Stimulated activated CD4-positive, alpha-beta T cell treated with anti-CD3 and anti-CD28 coated beads, TNF-alpha, amount 100 ng/mL, for 1 hour (primary cell): ENCODE data around the gene TRMU.
"Not testable (repeated sequence)": the region's sequence is repeated elsewhere in the genome, so short reads cannot be mapped to it uniquely, and the experiment has no call there.

Source experiments
- DNase-seq, 3 donors: peaks; one replicate each; pipeline ENCODE4 v3.0.0-alpha.2; 2020; ENCODE audit warnings: low read depth in 3 of 3, low spot score in 1 of 3

TRMU gene

DNA sequence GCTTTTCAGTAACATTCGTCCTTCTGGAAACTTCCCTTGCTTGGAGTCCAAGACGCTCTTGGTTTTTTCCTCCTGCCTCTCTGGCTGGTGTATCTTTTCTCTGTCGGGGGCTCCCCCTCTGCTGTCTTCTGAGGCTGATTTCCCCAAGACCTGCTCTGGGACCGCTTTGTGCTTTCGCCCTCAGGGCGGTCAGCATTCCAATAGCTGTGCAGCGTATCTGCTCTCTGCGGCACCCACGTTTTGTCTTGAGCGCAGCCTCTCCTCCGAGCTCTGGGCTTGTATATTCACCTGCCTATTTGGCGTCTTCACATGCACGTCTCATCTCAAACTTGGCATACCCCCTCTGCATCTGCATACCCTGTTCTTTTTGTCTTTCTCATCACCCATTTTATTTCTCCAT lies 36.4 kb upstream of the TRMU start:
- DNase-seq = no peak

DNA sequence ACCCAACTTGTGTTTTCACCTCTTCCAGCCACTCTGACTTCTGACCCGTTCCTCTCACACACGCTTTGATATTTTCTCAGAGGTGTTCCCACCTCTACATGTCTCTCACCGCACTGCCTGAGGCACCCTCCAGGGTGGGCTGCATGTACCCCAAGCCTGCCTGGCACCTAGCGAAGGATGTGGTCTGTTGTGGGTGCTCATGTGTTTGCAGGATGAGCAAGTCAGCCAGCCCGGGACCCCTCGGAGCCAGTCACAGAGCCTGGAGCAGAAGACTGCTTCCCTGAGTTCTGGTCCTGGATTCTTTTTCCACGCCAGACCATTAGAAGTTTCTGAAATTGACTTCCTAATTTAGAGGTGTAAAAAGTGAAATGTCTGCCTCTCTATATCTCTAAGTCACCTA lies 35.0 kb upstream of the TRMU start:
- no peak for DNase-seq

DNA sequence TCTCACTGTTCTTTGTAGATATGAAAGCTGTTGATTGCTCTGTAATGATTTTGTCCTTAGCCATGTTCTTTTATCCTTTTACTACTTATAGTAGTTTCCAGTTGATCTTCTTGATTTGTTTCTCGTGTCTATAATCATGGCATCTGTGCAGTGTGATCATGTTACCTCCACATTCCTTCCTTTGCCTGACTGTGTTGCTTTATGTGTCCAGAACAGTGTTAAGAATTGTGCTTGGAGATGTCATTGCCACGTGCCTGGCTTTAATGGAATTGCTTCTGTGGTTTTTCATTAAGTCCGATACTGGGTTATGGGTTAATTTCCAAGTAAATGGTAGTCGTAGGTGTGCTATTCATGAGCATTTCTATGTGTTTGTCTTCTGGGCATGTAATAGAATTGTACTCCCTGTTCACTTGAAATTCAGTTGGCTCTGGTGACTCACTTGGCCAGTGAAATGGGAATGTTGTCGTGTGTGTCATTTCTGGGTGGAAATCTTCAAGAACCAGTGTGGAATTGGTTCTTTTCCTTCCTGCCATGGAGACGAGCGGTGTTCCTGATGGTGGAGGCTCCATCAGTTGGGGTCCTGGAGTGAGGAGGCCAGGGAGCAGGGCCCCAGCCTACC lies 32.1 kb upstream of the TRMU start:
- no peak for DNase-seq

DNA sequence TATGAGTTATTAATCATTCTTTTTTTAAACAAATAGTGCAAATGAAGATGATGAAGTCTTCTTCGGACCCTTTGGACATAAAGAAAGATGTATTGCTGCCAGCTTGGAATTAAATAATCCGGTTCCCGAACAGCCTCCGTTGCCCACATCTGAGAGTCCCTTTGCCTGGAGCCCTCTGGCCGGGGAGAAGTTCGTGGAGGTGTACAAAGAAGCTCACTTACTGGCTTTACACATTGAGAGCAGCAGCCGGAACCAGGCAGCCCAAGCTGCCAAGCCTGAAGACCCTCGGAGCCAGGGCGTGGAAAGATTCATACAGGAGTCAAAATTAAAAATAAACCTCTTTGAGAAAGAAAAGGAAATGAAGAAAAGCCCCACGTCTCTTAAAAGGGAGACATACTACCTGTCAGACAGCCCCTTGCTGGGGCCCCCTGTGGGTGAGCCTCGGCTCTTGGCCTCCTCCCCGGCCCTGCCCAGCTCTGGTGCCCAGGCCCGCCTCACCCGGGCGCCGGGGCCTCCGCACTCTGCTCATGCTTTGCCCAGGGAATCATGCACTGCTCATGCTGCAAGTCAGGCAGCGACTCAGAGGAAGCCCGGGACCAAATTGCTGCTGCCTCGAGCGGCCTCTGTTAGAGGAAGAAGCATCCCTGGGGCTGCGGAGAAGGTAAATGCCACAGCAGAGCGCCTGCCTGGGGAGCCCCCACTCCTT lies 27.1 kb upstream of the TRMU start:
- no peak for DNase-seq

DNA sequence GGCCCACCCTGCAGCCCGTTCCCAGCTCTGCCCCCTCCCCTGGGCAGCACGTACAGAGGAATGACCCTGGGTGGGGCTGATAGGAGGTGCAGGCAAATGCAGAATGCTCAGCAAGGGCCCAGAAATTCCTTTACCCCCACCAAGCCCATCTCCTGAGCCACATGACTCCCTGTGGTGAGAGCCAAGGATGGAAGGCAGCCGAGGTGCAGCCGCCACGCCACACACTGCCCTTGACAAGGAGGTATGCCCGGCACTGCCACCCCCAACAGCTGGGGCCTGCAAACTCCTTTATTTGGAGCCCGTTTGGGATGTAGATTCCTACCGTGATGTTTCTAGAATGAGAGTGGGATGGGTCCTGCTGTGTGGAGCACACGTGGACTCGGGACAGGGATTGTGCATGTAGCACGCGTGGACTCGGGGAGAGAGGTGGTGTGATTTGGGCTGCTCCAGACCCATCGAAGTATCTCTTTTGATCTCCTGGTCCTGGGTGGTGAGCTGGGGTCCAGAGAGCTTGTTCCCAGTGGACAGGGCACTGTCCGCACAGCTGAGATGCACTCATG lies 25.9 kb upstream of the TRMU start:
- no peak for DNase-seq

DNA sequence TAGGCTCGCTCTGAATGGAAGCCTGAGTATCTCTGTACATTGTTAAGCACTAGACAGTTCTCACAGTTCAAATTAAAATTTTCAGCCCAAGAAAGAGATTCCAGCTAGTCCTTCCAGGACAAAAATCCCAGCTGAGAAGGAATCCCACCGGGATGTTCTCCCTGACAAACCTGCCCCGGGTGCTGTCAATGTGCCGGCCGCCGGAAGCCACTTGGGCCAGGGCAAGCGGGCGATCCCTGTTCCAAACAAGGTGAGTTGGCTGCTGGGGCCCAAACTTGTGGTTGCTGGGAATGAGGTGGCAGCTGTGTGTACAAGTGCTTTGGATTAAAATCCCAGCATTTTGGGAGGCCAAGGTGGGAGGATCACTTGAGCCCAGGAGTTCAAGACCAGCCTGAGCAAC lies 23.5 kb upstream of the TRMU start:
- DNase-seq = no peak

DNA sequence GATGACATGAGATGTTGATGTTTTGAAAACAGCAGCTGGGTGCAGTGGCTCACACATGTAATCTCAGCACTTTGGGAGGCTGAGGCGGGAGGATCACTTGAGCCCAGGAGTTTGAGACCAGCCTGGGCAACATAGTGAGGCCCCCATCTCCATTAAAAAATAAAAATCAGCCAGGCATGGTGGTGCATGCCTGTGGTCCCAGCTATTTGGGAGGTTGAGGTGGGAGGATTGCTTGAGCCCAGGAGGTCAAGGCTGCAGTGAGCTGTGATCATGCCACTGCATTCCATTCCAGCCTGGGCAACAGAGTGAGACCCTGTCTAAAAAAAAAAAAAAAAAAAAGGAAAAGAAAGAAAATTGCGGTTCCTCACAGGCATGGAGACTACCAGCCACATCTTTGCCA lies 22.7 kb upstream of the TRMU start:
- not testable (repeated sequence) for DNase-seq

DNA sequence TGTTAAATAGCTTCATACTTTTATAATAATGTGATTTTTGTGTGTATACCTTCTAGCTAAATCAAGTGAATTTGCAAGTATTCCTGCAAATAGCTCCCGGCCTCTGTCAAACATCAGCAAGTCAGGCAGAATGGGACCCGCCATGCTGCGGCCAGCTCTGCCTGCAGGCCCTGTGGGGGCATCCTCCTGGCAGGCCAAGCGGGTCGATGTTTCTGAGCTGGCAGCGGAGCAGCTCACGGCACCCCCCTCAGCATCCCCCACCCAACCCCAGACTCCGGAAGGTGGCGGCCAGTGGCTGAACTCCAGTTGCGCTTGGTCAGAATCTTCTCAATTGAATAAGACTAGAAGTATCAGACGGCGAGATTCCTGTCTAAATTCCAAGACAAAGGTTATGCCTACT lies 19.5 kb upstream of the TRMU start:
- DNase-seq = no peak

DNA sequence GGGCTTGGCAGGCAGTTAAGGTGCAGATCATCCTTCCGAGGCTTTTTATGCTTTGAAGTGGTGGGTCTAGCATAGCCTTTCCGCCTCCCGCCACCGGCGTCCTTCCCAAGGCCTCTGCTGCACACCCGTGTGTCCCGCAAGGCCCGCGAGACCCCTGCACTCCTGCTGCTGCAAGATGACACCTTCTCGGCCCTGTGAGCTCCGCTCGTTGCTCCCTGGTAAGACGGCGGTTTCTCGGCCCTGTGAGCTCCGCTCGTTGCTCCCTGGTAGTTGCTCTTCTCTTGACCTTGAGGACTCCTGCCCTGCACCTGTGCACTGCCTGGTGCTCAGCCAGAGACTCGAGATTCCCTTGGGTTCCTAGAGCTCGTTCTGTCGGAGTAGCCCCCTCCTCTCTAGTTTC lies 17.9 kb upstream of the TRMU start:
- DNase-seq = no peak

DNA sequence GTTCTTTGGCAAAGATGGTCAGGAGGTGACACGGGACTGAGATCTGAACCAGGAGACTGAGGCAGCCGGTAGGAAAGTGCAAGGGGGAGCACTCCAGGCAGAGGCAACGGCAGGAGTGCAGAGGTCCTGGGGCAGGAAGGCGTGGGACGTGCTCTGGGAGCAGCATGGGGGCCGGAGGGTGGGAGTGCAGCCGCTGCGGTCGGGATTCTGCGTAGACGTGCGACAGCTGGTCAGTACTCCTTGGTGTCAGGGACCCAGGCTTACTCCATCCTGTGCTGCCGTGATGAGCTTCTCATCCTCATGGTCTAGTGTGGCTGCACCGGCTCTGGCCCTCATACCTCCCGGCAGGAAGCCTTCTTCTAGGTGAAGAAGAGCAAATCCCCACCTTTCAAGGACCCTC lies 16.9 kb upstream of the TRMU start:
- DNase-seq = no peak

DNA sequence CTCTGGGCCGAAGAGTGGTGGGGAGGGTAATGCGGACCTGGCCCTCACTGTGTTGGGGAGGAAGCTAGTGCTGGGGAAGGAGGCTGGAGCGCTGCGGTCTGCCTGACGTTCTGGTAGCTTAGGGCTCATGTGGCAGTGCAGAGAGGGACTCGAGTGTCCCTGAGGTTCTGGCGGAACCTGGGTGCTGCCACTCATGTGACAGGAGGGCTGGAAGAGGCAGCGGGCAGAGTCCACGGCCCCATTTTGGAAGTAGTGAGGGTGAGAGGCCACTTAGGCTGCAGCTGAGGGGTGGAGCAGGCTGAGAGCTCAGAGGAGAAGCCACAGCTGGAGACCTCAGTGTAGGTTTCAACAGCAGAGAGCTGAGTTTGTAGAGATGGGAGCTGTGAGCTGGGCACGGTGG lies 16.2 kb upstream of the TRMU start:
- DNase-seq = no peak

DNA sequence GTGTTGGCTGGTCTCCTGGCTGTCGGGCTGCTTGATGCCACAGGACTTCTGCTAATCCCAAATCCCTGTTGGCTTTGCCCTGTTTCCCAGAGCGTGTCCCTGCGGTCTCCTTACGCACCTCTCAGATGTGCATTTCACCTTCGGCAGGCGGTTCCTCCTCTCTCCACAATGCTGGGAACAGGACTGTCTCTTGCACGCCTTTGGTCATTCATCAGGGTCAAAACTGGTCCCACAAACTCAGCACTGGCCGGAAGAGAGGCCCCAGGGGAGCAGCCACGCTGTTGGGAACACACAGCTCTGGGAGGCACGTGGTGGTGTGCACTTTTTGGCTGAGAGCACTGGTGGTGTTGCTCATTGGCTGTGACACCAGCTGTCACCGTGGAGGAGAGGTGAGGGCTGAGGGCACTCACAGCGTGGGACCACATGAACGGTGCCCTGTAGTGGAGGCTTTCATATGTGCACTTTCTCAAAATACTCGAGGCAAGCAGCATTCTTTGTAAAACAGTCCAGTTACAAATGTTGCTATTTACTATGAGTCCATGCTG lies 15.3 kb upstream of the TRMU start:
- DNase-seq = no peak

DNA sequence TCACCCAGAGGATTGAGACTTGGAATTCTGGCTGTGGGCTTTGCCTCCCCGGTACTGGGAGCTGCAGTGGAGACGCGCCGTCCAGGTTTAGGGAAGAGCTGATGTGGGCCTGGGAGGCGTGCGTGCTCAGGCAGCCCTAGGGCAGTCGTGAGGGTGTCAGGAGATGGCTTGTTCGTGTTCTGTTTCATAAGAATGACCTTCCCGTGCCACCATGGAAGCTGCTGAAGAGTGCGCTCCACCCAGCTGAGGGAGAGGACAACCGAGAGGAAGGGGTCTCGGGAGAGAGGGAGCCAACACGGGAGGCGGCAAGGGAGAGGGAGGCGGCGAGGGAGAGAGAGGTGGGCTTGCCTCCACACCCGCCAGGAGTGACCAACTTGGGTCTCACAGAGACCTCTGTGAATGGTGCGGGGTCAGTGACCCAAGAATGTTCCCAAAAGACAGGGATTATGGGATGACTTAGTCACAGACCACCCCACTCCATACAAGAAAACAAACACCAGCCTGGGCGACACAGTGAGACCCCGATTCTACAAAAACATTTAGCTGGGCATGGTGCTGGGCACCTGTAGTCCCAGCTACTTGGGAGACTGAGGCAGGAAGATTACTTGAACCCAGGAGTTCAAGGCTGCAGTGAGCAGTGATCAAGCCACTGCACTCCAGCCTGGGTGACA lies 14.7 kb upstream of the TRMU start:
- DNase-seq = no peak

DNA sequence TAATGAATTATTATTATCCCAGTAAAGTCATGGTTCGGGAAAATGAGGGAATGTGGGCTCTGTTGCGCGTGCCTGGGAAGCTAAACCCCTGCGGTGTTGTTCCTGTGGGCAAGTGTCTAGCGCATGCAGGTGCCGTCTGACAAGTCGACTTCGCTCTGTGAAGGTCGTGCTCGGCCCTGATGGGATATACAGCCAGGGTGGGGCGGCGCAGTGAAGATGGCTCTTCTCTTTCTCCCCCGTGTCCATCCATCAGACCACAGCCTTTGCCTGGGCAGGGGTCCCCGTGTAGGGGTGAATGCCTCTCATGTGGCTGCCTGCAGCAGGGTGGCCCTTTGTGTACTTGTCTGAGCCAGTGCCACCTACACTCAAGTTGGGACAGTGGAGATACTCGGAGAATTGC lies 12.8 kb upstream of the TRMU start:
- DNase-seq = no peak

DNA sequence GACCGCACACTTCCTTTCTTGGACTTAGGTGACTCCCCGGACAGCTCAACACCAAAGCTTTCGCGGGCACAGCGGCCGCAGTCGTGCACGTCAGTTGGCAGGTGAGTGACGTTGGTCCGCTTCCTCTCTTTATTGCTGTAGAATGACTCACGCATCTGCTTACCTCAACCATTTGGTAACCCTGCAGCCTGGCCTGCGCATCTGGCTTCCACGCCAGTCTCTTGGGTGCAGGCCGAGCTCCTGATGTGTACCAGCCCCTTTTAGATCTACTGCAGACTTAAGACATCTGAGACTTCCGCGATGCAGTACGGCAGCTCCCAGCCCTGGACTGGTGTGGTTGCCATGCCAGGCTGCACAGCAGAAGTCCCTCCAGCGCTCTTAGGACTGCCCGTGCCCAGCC lies 12.4 kb upstream of the TRMU start:
- no peak for DNase-seq

DNA sequence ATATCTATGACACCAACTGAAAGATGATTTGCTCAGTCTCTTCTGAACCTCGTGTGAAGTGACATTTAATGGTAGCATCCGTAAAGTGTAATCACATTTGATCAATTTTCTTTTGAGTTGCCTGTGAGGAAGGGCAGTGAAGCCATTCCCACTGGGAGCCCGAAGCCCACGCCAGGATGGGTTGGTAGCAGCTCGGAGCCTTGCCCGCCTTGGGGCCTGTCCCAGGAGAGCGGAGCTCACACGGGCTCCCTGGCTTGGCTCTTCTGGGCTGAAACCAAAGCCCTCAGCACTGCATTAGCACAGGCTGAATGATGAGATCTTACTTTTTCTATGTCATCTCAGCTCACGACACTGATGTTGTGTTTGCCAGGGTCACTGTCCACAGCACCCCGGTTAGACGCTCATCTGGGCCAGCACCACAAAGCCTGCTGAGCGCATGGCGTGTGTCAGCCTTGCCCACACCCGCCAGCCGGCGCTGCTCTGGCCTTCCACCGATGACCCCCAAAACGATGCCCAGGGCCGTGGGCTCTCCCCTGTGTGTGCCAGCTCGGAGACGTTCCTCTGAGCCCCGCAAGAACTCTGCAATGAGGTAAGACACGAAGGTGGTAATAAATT lies 9.3 kb upstream of the TRMU start:
- no peak for DNase-seq

DNA sequence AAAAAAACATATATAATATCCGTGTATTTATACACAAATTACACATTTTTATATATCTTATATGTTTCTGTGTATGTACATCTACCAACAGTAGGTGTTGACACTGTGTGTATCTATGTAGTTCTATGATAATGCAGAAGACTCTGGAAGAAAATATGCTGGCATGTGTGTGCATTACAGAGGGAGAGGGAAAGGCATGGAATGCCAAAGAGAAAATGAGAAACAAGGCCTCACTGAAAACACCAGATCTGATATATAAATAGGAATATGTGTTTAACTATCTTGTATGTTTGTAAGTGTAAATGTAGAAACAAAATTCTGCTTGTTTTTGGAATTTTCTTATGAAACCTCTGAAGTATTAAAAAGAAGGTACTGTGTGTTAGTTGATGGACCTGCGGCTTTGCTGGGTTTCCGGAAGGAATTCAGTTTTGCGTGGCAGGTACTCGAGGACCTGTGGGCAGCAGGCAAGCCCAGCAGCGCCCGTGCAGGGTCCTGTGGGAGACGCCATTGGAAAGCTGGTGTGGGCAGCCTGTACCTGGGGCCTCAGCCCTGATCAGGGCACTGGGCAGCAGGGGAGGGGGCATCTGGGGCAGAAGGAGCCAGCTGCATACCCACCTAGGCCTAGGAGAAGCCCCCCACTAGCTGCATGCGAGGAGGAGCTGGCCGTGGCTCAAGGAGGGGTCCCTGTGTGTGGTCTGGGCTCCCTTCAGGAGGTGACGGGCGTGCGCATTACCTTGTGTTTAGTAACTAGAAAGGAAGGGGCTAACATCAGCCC lies 7.6 kb upstream of the TRMU start:
- no peak for DNase-seq

DNA sequence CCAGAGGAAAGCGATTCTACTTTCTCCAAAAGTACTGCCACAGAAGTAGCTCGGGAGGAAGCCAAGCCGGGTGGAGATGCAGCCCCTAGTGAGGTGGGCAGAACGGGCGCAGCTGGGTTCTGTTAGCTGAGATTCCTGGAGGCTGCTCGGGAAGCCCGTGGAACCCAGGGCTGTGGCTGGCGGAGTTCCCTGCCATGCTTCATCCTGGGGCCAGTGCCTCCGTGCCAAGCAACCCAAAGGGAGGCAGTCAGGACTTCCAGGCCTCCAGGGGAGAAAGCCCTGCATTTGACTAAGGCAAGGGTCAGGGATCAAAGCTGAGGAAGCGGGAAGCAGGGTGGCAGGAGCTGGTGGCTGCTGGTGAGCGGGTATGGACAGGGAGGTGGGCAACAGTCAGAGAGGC lies 6.7 kb upstream of the TRMU start:
- DNase-seq = no peak

DNA sequence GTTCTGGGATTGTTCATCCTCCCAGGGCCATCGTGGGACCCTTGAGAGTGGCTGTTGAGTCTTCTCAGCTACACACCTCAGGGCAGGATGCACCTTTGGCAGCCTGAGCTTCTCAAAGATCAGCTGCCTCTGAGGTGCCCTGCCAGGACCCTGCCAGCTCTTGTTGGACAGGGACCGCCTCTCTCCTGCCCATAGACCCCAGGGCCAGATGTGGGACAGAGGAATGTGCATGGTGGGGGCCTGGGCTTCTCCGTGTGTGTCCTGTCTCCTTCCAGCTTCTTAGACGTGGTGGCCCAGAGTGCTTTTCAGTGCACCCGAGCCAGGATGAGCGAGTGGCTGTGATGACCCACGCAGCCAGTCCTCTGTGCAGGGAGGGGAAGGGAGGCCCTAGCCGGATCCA lies 5.9 kb upstream of the TRMU start:
- DNase-seq = no peak

DNA sequence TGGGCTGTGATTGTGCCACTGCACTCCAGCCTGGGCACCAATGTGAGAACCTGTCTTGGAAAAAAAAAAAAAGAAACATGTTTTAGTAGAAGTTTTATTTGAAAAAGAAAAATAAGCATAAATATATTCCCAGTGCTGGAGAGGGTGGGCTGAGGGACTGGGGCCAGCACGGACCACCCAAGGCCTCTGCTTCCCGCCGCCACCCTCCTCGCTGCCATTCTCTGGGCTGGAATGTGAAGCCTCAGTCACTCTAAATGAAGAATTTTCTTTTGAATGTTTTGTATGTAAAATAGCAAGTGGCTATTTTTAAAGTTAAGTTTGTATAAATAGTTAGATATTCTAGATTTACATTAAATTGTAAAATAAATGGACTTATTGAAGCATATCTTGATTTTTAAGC lies 5.1 kb upstream of the TRMU start:
- no peak for DNase-seq

DNA sequence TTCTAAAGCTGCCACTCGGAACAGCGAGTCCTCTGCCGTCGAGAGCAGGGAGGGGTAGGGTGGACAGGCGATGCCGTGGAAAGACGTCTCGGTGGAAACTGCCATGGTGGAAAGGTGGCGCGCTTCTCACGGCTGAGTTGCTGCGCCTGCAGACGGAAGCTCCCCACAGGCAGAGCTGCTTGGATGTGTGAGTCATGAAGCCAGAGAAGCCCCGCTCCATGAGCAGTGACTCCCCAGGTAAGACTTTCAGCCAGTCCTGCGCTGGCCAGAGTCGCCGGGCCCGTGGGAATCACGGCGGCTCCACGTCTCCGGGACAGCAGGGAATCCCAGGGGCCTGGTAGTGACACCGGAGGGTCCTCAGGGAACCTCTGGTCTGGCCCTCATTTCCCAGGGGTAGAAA lies 4.0 kb upstream of the TRMU start:
- no peak for DNase-seq
